ENCODE data around the gene TARBP2.
"Not testable (repeated sequence)": the region's sequence is repeated elsewhere in the genome, so short reads cannot be mapped to it uniquely, and the experiment has no call there.

TARBP2 gene

GRCh38 chr12:53478865-53479264, 22.2 kb upstream of the TARBP2 start:
- Histone ChIP-seq H3K27ac (ENCODE audit: low read length) (no peak overlapping the region), H3K4me1 (ENCODE audit: insufficient read depth, low read length) (peaks cover 11% of the 10 kb centered on the region), H3K4me3 (ENCODE audit: low read length) (no peak overlapping the region), H3K36me3 (ENCODE audit: insufficient read depth, low read depth, low read length) (peaks cover 98% of the 10 kb centered on the region), H3K27me3 (ENCODE audit: insufficient read depth, low read length) (no peaks in the 10 kb centered on the region), H3K9ac (ENCODE audit: low read depth, low read length) (no peak overlapping the region), H3K9me3 (ENCODE audit: insufficient read depth, low read depth, low read length) (no peaks in the 10 kb centered on the region)

GRCh38 chr12:53479331-53479730, 21.8 kb upstream of the TARBP2 start:
- Histone ChIP-seq H3K4me1 (ENCODE audit: insufficient read depth, low read length) (peaks cover 11% of the 10 kb centered on the region), H3K27me3 (ENCODE audit: insufficient read depth, low read length) (no peaks in the 10 kb centered on the region), H3K27ac (ENCODE audit: low read length) (no peak overlapping the region), H3K4me3 (ENCODE audit: low read length) (no peak overlapping the region), H3K36me3 (ENCODE audit: insufficient read depth, low read depth, low read length) (peaks cover 98% of the 10 kb centered on the region), H3K9me3 (ENCODE audit: insufficient read depth, low read depth, low read length) (no peaks in the 10 kb centered on the region), H3K9ac (ENCODE audit: low read depth, low read length) (no peak overlapping the region)

DNA sequence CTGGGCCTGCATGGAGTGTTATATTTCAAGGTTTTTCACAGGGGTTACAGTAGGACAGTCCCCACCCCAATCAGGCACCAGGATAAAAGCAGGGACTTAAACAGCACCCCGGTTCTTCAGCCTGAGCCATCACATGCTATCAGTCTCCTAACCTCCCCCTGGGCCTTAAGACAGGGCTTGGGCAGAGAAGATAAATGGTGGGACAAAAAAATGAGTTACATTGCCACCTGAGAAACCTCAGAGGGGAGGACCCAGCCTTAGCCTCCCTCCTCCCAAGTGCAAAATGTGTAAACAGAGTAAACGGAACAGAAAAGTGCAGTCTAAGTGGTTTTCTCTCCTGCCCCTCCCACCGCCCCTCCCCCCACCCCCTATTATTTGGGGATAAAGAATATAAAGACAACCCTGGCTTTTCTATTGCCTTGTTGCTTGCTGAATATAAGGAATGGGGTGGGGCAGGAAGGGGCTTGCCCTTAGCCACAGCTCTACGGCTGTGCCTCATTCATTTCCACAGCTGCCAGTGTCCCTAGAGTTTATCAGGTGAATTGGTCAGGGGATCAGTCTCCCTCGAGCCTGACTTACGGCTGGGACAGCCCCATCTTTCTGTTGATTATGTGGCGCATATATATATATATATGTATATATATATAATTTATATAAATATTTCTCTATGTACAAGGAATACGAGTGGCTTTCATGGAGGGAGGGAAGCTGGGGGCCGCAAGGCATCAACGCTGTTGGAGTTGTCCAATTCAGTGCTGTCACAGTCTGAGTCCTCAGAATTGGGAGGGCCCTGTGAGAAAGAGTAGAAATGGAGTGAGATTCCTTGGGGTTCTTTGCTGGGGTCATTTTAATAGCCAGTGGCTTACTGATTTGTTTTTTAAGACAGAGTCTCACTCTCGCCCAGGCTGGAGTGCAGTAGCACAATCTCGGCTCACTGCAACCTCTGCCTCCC, 20.3 kb upstream of the TARBP2 start:
- H3K27ac ChIP-seq (ENCODE audit: low read length): no peak overlapping the region
- H3K9ac ChIP-seq (ENCODE audit: low read depth, low read length): no peak overlapping the region
- no peak overlapping the region for H3K4me3 ChIP-seq (ENCODE audit: low read length)
- no peaks in the 10 kb centered on the region for H3K27me3 ChIP-seq (ENCODE audit: insufficient read depth, low read length)
- H3K36me3 ChIP-seq (ENCODE audit: insufficient read depth, low read depth, low read length): peaks cover 98% of the 10 kb centered on the region
- no peaks in the 10 kb centered on the region for H3K9me3 ChIP-seq (ENCODE audit: insufficient read depth, low read depth, low read length)
- peaks cover 11% of the 10 kb centered on the region for H3K4me1 ChIP-seq (ENCODE audit: insufficient read depth, low read length)

GRCh38 chr12:53481458-53481857, 19.6 kb upstream of the TARBP2 start:
- H3K9me3 ChIP-seq (ENCODE audit: insufficient read depth, low read depth, low read length); H3K27ac ChIP-seq (ENCODE audit: low read length); H3K9ac ChIP-seq (ENCODE audit: low read depth, low read length); H3K4me3 ChIP-seq (ENCODE audit: low read length); H3K27me3 ChIP-seq (ENCODE audit: insufficient read depth, low read length): not testable (repeated sequence)
- Histone ChIP-seq H3K4me1 (ENCODE audit: insufficient read depth, low read length) (peaks cover 11% of the 10 kb centered on the region), H3K36me3 (ENCODE audit: insufficient read depth, low read depth, low read length) (peaks cover 98% of the 10 kb centered on the region)

GRCh38 chr12:53481939-53482586, 19.0 kb upstream of the TARBP2 start:
- Histone ChIP-seq H3K4me3 (ENCODE audit: low read length) (no peak overlapping the region), H3K9ac (ENCODE audit: low read depth, low read length) (no peak overlapping the region), H3K9me3 (ENCODE audit: insufficient read depth, low read depth, low read length) (no peaks in the 10 kb centered on the region), H3K36me3 (ENCODE audit: insufficient read depth, low read depth, low read length) (peaks cover 98% of the 10 kb centered on the region), H3K27me3 (ENCODE audit: insufficient read depth, low read length) (no peaks in the 10 kb centered on the region), H3K4me1 (ENCODE audit: insufficient read depth, low read length) (peaks cover 8% of the 10 kb centered on the region), H3K27ac (ENCODE audit: low read length) (no peak overlapping the region)

- no peak overlapping the region for H3K9ac ChIP-seq (ENCODE audit: low read depth, low read length)
- H3K9me3 ChIP-seq (ENCODE audit: insufficient read depth, low read depth, low read length): no peaks in the 10 kb centered on the region
- H3K27me3 ChIP-seq (ENCODE audit: insufficient read depth, low read length): no peaks in the 10 kb centered on the region
- H3K4me1 ChIP-seq (ENCODE audit: insufficient read depth, low read length): peaks cover 8% of the 10 kb centered on the region
- H3K36me3 ChIP-seq (ENCODE audit: insufficient read depth, low read depth, low read length): peaks cover 98% of the 10 kb centered on the region
- H3K27ac ChIP-seq (ENCODE audit: low read length): no peak overlapping the region
- no peak overlapping the region for H3K4me3 ChIP-seq (ENCODE audit: low read length)
These were observed 18.4 kb upstream of the TARBP2 start for GRCh38 chr12:53482626-53483168.

- H3K27me3 ChIP-seq (ENCODE audit: insufficient read depth, low read length): no peaks in the 10 kb centered on the region
- H3K36me3 ChIP-seq (ENCODE audit: insufficient read depth, low read depth, low read length): peaks cover 93% of the 10 kb centered on the region
- H3K4me3 ChIP-seq (ENCODE audit: low read length): no peak overlapping the region
- H3K9me3 ChIP-seq (ENCODE audit: insufficient read depth, low read depth, low read length): no peaks in the 10 kb centered on the region
- peaks cover 8% of the 10 kb centered on the region for H3K4me1 ChIP-seq (ENCODE audit: insufficient read depth, low read length)
- no peak overlapping the region for H3K27ac ChIP-seq (ENCODE audit: low read length)
- no peak overlapping the region for H3K9ac ChIP-seq (ENCODE audit: low read depth, low read length)
These were observed 17.7 kb upstream of the TARBP2 start for GRCh38 chr12:53483225-53483978.

DNA sequence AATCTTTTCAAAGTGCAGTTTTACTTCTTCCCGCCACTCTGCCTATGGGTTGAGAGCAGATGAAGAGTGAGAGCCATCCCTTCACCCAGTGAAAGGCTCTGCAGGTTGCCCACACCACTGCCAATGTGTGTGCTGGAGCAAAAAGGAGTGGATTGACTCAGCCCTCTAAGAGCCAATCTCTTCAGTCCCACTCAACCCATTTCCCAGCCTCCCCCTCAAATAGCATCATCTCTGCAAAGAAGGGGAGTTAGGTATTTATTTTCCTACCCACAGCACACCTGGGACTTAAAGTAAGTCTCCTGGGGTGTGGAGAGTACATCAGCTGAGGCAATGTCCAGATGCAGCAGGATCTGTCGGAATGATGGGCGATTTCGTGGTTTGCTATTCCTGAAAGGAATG, 17.1 kb upstream of the TARBP2 start:
- H3K36me3 ChIP-seq (ENCODE audit: insufficient read depth, low read depth, low read length): peaks cover 87% of the 10 kb centered on the region
- H3K27ac ChIP-seq (ENCODE audit: low read length): no peak overlapping the region
- no peaks in the 10 kb centered on the region for H3K9me3 ChIP-seq (ENCODE audit: insufficient read depth, low read depth, low read length)
- H3K9ac ChIP-seq (ENCODE audit: low read depth, low read length): no peak overlapping the region
- H3K27me3 ChIP-seq (ENCODE audit: insufficient read depth, low read length): no peaks in the 10 kb centered on the region
- H3K4me1 ChIP-seq (ENCODE audit: insufficient read depth, low read length): peaks cover 7% of the 10 kb centered on the region
- H3K4me3 ChIP-seq (ENCODE audit: low read length): no peak overlapping the region

GRCh38 chr12:53484686-53485575, 16.2 kb upstream of the TARBP2 start:
- H3K27ac ChIP-seq (ENCODE audit: low read length): no peak overlapping the region

DNA sequence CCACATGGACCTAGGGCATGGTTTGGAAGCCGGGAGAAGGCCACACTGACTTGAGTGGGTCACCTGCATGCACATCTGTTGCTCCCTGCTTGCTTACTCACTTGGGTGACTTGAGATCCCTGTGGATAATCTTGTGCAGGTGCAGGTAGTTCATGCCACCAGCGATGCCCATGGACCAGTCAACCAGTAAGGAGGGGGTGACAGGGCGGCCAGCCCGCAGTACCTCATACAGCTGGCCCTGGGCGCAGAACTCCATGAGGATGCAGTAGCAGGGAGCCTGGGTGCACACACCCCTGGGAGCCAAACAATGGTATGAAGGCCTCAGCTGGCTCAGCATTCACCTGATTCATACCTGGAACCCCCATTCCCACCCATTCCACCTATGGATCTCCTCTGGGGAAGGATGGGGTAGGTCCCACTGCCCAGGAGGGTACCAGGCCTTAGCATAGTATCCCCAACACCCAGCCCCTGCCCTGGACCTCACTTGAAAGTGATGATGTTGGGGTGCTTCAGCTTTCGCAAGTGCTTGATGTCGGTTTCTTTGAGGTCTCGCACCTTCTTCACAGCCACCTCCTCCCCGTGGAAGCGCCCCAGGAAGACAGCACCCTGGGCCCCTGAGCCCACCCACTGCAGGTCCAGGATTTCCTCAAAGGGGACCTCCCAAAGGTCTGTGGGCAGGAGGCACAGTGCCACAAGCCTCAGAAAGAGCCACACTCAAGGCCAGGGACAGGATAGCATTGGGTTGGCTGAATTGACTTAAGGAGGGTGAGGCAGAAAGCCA, 14.9 kb upstream of the TARBP2 start:
- H3K9ac ChIP-seq (ENCODE audit: low read depth, low read length): no peak overlapping the region
- no peak overlapping the region for H3K4me3 ChIP-seq (ENCODE audit: low read length)
- H3K4me1 ChIP-seq (ENCODE audit: insufficient read depth, low read length): no peaks in the 10 kb centered on the region
- H3K27ac ChIP-seq (ENCODE audit: low read length): no peak overlapping the region
- H3K36me3 ChIP-seq (ENCODE audit: insufficient read depth, low read depth, low read length): peaks cover 65% of the 10 kb centered on the region
- no peaks in the 10 kb centered on the region for H3K27me3 ChIP-seq (ENCODE audit: insufficient read depth, low read length)
- no peaks in the 10 kb centered on the region for H3K9me3 ChIP-seq (ENCODE audit: insufficient read depth, low read depth, low read length)

More at GRCh38 chr12:53484686-53485575, 16.2 kb upstream of the TARBP2 start:
- no peak overlapping the region for H3K9ac ChIP-seq (ENCODE audit: low read depth, low read length)
- H3K9me3 ChIP-seq (ENCODE audit: insufficient read depth, low read depth, low read length): no peaks in the 10 kb centered on the region
- H3K27me3 ChIP-seq (ENCODE audit: insufficient read depth, low read length): no peaks in the 10 kb centered on the region
- H3K4me1 ChIP-seq (ENCODE audit: insufficient read depth, low read length): peaks cover 6% of the 10 kb centered on the region; the same call in 1 of the 2 replicates
- H3K4me3 ChIP-seq (ENCODE audit: low read length): no peak overlapping the region
- peaks cover 78% of the 10 kb centered on the region for H3K36me3 ChIP-seq (ENCODE audit: insufficient read depth, low read depth, low read length)
